Heart left ventricle (tissue), 16 donors: ENCODE measurements around the gene KRT80. TPM values are rescaled to one million over a fixed set of nuclear protein-coding genes. Genes with fewer than 3 reads are reported as not detected.
A peak's percentile ranks its signal among the peaks of the same experiment; 100 is the strongest.

Source experiments
- ATAC-seq, 4 donors: fragments of 200-7000 bp; cut with Tn5 transposase; one replicate each; pipeline ENCODE4 v1.9.1; 2020 to 2022; ENCODE audit warnings: moderate library complexity in 4 of 4, mild to moderate bottlenecking in 3 of 4, moderate number of reproducible peaks in 1 of 4
- DNase-seq, 5 donors: peaks; one replicate each; pipeline ENCODE4 v3.0.0-alpha.2; 2020
- H3K27ac ChIP-seq, 12 donors: fragments of 200-600 bp; sonication (generic) in 4 of 12; one replicate each; pipeline versions ENCODE4 v1.5.0 to v1.8.0; 2016 to 2022; ENCODE audit warnings: mild to moderate bottlenecking in 2 of 12
- H3K27me3 ChIP-seq, 9 donors: fragments of 200-600 bp; sonication (generic) in 2 of 9; one replicate each; pipeline versions ENCODE4 v1.5.1 to v1.8.0; 2016 to 2022; ENCODE audit warnings: mild to moderate bottlenecking in 3 of 9
- H3K36me3 ChIP-seq, 9 donors: fragments of 200-600 bp; sonication (generic) in 2 of 9; one replicate each; pipeline versions ENCODE4 v1.5.0 to v1.8.0; 2018 to 2022; ENCODE audit warnings: mild to moderate bottlenecking in 2 of 9
- H3K4me1 ChIP-seq, 12 donors: fragments of 200-600 bp; sonication (generic) in 4 of 12; one replicate each; pipeline versions ENCODE4 v1.5.0 to v1.8.0; 2016 to 2022; ENCODE audit warnings: mild to moderate bottlenecking in 3 of 12
- H3K4me3 ChIP-seq, 12 donors: fragments of 200-600 bp; sonication (generic) in 4 of 12; one replicate each; pipeline versions ENCODE4 v1.5.0 to v1.8.0; 2017 to 2022; ENCODE audit warnings: mild to moderate bottlenecking in 9 of 12, moderate library complexity in 4 of 12
- H3K9me3 ChIP-seq, 12 donors: fragments of 200-600 bp; sonication (generic) in 4 of 12; one replicate each; pipeline versions ENCODE4 v1.5.0 to v1.8.0; 2016 to 2022; ENCODE audit warnings: mild to moderate bottlenecking in 1 of 12
- POLR2A ChIP-seq, 2 donors: fragments of 450-650 bp; IDR thresholded peaks; one replicate each; pipeline ENCODE4 v1.6.1; 2017; ENCODE audit warnings: antibody characterized with exemption in 2 of 2, mild to moderate bottlenecking in 2 of 2, moderate library complexity in 2 of 2
- whole genome bisulfite sequencing, 4 donors: extraction: QIAGEN DNeasy Blood & Tissue Kit in 2 of 4; methylation state at CpG; one replicate each; pipeline versions ENCODE4 v1.1.5 to v1.1.7; 2013 to 2018; 5-methylcytosine and 5-hydroxymethylcytosine counted together
- intact Hi-C, 10 donors: fragments of 100-400 bp; cut with DNase I; formaldehyde crosslinking; loops; one replicate each; pipeline versions ENCODE4 v1.11.1 to v1.14.2; 2022
- polyA plus RNA-seq, 2 donors: library from polyadenylated mRNA; stranded (reverse); fragments of 200-250 nt; gene quantifications; one replicate each; pipeline ENCODE4 v1.2.3, GENCODE V29; 2013
- total RNA-seq, 9 donors: library from RNA; depleted of rRNA in 2 of 9; stranded (reverse); fragments of >200 nt in 2 of 9; fragmentation: NEBNext Ultra II Directional in 3 of 9; extraction: Animal tissue kit (Norgen Biotek cat#: 25700) in 3 of 9; gene quantifications; one replicate each; pipeline versions ENCODE4 v1.1.0 to v1.2.4, GENCODE V29; 2016 to 2023
- TF ChIP-seq, protein P1 (sequence below), 12 donors: fragments of 200-600 bp; sonication (generic) in 4 of 12; IDR thresholded peaks; one replicate each; pipeline versions ENCODE4 v1.5.0 to v1.8.0; 2018 to 2022; ENCODE audit warnings: antibody characterized with exemption in 12 of 12, mild to moderate bottlenecking in 5 of 12
- donor health status: ischemic (EF 13 %, LVEDD 7.1; RV severe dilation, severe dysfunction).
- donor health status: healthy with polysubstance abuse.
- donor health status: DM: no; HTN: yes; CAD: no.
- donor health status: DM: no; HTN: no; CAD: no.
- donor health status: ischemic (EF 25% LVEDD 6.9; RV normal size, moderate dysfunction).
- donor health status: ischemic (EF 25% LVEDD 5.7; RV mildly dilated, moderate dysfunction).
- donor health status: healthy.
- donor health status: DM: yes; HTN: yes; CAD: no.
- donor health status: ischemic (EF 35%, LVEDD 5.7; RV mildly dilated, moderate dysfunction).
- donor health status: nonischemic (EF 11% LVEDD 7.7; RV severe dilation, severe dysfunction).
- donor health status: DM: yes; HTN: yes; CAD: no.
- donor health status: PGD.
- donor health status: ischemic (EF 29% LVEDD 5.4; RV normal size, mild dysfunction).
- donor health status: nonischemic (EF 23%, LVEDD 6.1; RV moderate dilation, normal function).

The KRT80 gene
- total and polyA plus RNA-seq, 11 donors = 0.08 to 1.2 (median 0.24) TPM; not detected in 2

DNA sequence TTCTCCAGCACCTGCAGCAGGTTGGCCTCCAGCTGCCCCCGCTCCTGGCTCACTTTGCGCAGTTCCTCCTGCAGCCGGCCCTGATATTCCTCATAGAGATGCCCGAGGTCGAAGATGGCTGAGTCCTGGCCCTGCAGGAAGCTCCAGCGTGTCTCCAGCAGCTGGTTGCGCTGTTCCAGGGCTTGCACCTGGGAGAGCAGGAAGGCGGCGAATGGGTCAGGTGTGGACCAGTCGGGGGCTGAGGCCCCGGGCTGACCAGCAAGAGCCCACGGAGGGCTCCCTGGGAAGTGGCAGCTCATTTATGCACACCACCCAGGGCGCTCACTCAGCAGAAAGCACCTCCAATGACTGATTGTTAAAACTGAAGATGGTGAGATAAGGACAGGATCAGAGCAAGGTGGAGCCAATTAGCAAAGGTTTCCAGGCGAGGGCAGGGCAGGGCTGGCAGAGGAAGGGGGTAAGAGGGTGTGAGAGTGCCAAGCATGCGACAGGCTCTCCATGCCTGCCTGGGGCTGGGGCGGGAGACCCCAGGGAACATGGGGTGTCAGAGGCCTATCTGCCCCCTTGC lies 6.3 kb downstream of the KRT80 start:
- TF ChIP-seq, protein P1, sequence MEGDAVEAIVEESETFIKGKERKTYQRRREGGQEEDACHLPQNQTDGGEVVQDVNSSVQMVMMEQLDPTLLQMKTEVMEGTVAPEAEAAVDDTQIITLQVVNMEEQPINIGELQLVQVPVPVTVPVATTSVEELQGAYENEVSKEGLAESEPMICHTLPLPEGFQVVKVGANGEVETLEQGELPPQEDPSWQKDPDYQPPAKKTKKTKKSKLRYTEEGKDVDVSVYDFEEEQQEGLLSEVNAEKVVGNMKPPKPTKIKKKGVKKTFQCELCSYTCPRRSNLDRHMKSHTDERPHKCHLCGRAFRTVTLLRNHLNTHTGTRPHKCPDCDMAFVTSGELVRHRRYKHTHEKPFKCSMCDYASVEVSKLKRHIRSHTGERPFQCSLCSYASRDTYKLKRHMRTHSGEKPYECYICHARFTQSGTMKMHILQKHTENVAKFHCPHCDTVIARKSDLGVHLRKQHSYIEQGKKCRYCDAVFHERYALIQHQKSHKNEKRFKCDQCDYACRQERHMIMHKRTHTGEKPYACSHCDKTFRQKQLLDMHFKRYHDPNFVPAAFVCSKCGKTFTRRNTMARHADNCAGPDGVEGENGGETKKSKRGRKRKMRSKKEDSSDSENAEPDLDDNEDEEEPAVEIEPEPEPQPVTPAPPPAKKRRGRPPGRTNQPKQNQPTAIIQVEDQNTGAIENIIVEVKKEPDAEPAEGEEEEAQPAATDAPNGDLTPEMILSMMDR (IDR thresholded peaks at IDR 0.05) = no peak
- TF ChIP-seq POLR2A (IDR thresholded peaks at IDR 0.05) = no peak
- intact Hi-C loops = no loop called here
- Histone ChIP-seq H3K36me3 (no peaks in the 10 kb centered on the region), H3K27me3 (no peaks in the 10 kb centered on the region), H3K4me1 (peaks cover 0 to 50% (median 12%) of the 10 kb centered on the region in 12 donors), H3K4me3 (no peak overlapping the region), H3K9me3 (no peaks in the 10 kb centered on the region), H3K27ac (no peak overlapping the region)
- 83 to 95% (median 90%) methylated on average over 12 to 16 of the region's 16 CpGs for WGBS, 4 donors
- DNase-seq (no peak), ATAC-seq (no peak)

DNA sequence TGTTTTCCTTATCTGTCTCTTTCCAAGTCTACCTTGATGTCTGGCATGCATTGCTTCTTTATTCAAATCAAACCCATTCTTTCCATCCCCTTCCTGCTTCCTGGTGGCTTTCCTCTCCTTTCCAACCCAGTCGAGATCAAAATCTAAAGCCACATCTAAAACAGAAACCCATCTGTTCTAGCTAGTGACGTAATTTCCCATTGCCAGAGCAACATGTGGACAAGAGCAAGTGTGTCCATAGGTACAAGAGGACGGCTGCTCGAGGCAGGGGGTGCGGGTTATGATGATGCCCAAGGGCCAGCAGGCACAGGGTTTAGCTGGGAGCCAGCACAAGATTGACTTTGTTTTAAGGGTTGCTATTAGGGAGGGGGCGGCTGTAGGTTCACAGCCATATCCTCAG lies 7.0 kb downstream of the KRT80 start:
- H3K27ac ChIP-seq = no peak overlapping the region
- peaks cover 0 to 51% (median 13%) of the 10 kb centered on the region in 12 donors for H3K4me1 ChIP-seq
- intact Hi-C loops = no loop called here
- no peak for TF ChIP-seq POLR2A (IDR thresholded peaks at IDR 0.05)
- TF ChIP-seq, protein P1 (IDR thresholded peaks at IDR 0.05) = no peak
- H3K36me3 ChIP-seq = no peaks in the 10 kb centered on the region
- no peaks in the 10 kb centered on the region for H3K9me3 ChIP-seq
- ATAC-seq = peak in 1 of 4 donors; percentile 51
- no peaks in the 10 kb centered on the region for H3K27me3 ChIP-seq
- H3K4me3 ChIP-seq = no peak overlapping the region
- DNase-seq = no peak
- WGBS, 4 donors = 69 to 77% (median 75%) methylated on average over 6 of the region's 6 CpGs

DNA sequence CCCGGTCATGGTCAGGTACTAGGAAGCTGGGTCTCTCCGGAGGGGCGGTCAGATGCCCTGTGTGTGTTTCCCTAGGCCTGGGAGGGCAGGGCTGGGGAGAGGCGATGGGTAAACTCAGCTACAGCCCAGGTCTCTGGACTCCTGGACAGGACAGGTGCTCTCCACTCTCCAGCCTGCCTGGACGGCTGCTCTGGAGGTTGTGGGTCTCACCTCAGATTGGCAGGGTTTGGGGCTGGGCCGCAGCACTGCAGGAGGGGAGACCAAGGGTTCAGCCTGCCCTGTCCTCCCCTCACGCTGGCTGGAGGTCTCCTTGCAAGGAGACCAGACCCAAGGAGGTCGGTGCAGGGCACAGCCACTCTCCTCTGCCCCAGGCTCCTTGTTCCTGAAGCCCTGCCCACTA lies 7.8 kb downstream of the KRT80 start:
- DNase-seq (no peak), ATAC-seq (no peak)
- intact Hi-C loops = no loop called here
- Histone ChIP-seq H3K27ac (peak overlapping the region in 1 of 12 donors; percentile 13), H3K4me3 (no peak overlapping the region), H3K36me3 (no peaks in the 10 kb centered on the region), H3K27me3 (no peaks in the 10 kb centered on the region), H3K4me1 (peaks cover 0 to 60% (median 18%) of the 10 kb centered on the region in 12 donors), H3K9me3 (no peaks in the 10 kb centered on the region)
- TF ChIP-seq, protein P1 (IDR thresholded peaks at IDR 0.05) = no peak
- TF ChIP-seq POLR2A (IDR thresholded peaks at IDR 0.05) = no peak
- WGBS, 4 donors = 72 to 91% (median 82%) methylated on average over 3 to 8 of the region's 8 CpGs

DNA sequence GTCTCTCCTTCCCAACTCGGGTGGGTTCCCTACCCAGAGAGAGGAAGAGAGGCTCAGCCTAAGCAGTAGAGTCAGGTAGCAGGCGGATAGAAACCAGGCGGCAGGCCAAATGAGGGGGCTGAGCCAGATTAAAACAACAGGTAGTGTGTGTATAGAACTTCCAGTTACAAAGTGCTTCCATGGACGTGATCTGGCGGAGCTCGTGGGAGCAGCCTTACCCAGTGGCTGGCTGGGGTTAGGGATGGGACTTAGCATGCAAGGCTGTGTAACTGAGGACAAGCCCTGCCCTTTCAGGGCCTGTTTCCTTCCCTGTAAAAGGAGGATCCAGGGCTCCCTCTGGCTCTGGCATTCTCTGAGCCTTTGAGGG lies 8.3 kb downstream of the KRT80 start:
- H3K9me3 ChIP-seq = no peaks in the 10 kb centered on the region
- intact Hi-C loops = no loop called here
- H3K27ac ChIP-seq = no peak overlapping the region
- DNase-seq (no peak), ATAC-seq (peak in 1 of 4 donors; percentile 7)
- H3K4me3 ChIP-seq = no peak overlapping the region
- TF ChIP-seq, protein P1 (IDR thresholded peaks at IDR 0.05) = no peak
- no peak for TF ChIP-seq POLR2A (IDR thresholded peaks at IDR 0.05)
- WGBS, 4 donors = 66 to 78% (median 72%) methylated on average over 6 of the region's 6 CpGs
- H3K27me3 ChIP-seq = no peaks in the 10 kb centered on the region
- peaks cover 0 to 62% (median 19%) of the 10 kb centered on the region in 12 donors for H3K4me1 ChIP-seq
- H3K36me3 ChIP-seq = no peaks in the 10 kb centered on the region
